Cardiac muscle cell (in vitro differentiated cells and primary cell): Measurements from ENCODE around the gene ISM1. TPM values are rescaled to one million over a fixed set of nuclear protein-coding genes. Genes with fewer than 3 reads are reported as not detected.

Experiments
- DNase-seq, 2 donors: peaks; one replicate each; pipeline versions ENCODE4 v3.0.0 to v3.0.0-alpha.2; 2010 to 2017; ENCODE audit warnings: low read depth in 1 of 2, low spot score in 1 of 2
- H3K27ac ChIP-seq: fragments of 200-600 bp; sonication (generic); 2 replicates; pipeline ENCODE4 v1.5.1; 2016
- H3K27me3 ChIP-seq: fragments of 200-600 bp; sonication (generic); 2 replicates; pipeline ENCODE4 v1.6.0; 2016; ENCODE audit warnings: control low read depth
- H3K36me3 ChIP-seq: fragments of 200-600 bp; sonication (generic); 2 replicates; pipeline ENCODE4 v1.5.1; 2016; ENCODE audit warnings: control low read depth
- H3K4me1 ChIP-seq: fragments of 200-600 bp; sonication (generic); 2 replicates; pipeline ENCODE4 v1.8.1; 2017; ENCODE audit warnings: low read depth, mild to moderate bottlenecking, mixed run types
- H3K4me3 ChIP-seq: fragments of 200-600 bp; sonication (generic); 2 replicates; pipeline ENCODE4 v1.5.1; 2016; ENCODE audit warnings: mild to moderate bottlenecking
- H3K9me3 ChIP-seq: fragments of 200-600 bp; sonication (generic); 2 replicates; pipeline ENCODE4 v1.5.1; 2017; ENCODE audit warnings: low read depth, mild to moderate bottlenecking, control low read depth
- polyA plus RNA-seq: library from polyadenylated mRNA; unstranded; fragments of >200 nt; fragmentation: Nextera tagmentation; extraction: Ambion mirVana; gene quantifications from 2 replicates; pipeline ENCODE4 v1.2.1, GENCODE V29; 2016
- total RNA-seq: library from RNA; depleted of rRNA; stranded (reverse); fragments of >200 nt; gene quantifications from 2 replicates; pipeline ENCODE4 v1.2.3, GENCODE V29; 2016
- TF ChIP-seq, protein P1 (sequence below): IDR thresholded peaks from 2 replicates; pipeline ENCODE4 v1.5.1; 2012; ENCODE audit warnings: low read depth, mild to moderate bottlenecking, low read length

Gene ISM1
- total and polyA plus RNA-seq, 2 experiments from 2014 or later: 0.21 to 0.59 TPM

DNA sequence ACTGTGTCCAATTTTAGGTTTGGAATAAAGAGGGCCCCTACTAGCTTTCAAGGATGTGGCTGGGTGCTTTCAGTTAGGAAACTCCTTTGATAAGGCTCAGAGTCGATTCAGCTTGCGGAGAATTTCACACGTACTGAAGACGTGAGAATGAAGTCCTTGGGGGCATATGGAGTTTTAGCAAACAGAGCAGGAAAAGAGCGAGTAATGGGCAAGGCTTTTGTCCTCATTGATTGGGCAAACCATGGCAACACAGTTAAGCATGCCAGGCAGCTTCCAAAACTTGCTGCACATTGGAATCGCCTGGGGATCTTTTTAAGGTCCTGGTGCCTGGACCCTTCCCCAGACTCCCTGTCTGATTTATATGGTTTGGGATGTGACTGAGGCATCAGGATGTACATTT lies 29.2 kb downstream of the ISM1 start:
- Histone ChIP-seq H3K4me1 (no peaks in the 10 kb centered on the region), H3K4me3 (no peak overlapping the region), H3K27ac (no peak overlapping the region), H3K27me3 (no peaks in the 10 kb centered on the region), H3K36me3 (no peaks in the 10 kb centered on the region), H3K9me3 (no peaks in the 10 kb centered on the region)
- TF ChIP-seq, protein P1, sequence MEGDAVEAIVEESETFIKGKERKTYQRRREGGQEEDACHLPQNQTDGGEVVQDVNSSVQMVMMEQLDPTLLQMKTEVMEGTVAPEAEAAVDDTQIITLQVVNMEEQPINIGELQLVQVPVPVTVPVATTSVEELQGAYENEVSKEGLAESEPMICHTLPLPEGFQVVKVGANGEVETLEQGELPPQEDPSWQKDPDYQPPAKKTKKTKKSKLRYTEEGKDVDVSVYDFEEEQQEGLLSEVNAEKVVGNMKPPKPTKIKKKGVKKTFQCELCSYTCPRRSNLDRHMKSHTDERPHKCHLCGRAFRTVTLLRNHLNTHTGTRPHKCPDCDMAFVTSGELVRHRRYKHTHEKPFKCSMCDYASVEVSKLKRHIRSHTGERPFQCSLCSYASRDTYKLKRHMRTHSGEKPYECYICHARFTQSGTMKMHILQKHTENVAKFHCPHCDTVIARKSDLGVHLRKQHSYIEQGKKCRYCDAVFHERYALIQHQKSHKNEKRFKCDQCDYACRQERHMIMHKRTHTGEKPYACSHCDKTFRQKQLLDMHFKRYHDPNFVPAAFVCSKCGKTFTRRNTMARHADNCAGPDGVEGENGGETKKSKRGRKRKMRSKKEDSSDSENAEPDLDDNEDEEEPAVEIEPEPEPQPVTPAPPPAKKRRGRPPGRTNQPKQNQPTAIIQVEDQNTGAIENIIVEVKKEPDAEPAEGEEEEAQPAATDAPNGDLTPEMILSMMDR: no peak
- no peak for DNase-seq

GRCh38 chr20:13251106-13251903 lies 30.2 kb downstream of the ISM1 start:
- H3K4me1 ChIP-seq: no peaks in the 10 kb centered on the region
- TF ChIP-seq, protein P1: no peak
- no peaks in the 10 kb centered on the region for H3K27me3 ChIP-seq
- no peak overlapping the region for H3K27ac ChIP-seq
- no peak overlapping the region for H3K4me3 ChIP-seq
- no peaks in the 10 kb centered on the region for H3K36me3 ChIP-seq
- no peaks in the 10 kb centered on the region for H3K9me3 ChIP-seq
- DNase-seq: no peak

GRCh38 chr20:13251904-13252297 lies 30.8 kb downstream of the ISM1 start:
- Histone ChIP-seq H3K27me3 (no peaks in the 10 kb centered on the region), H3K27ac (no peak overlapping the region), H3K4me3 (no peak overlapping the region), H3K4me1 (no peaks in the 10 kb centered on the region), H3K9me3 (no peaks in the 10 kb centered on the region), H3K36me3 (no peaks in the 10 kb centered on the region)
- DNase-seq: no peak
- TF ChIP-seq, protein P1: no peak

- Histone ChIP-seq H3K27me3 (no peaks in the 10 kb centered on the region), H3K4me3 (no peak overlapping the region), H3K4me1 (no peaks in the 10 kb centered on the region), H3K27ac (no peak overlapping the region), H3K9me3 (no peaks in the 10 kb centered on the region), H3K36me3 (no peaks in the 10 kb centered on the region)
- no peak for DNase-seq
- TF ChIP-seq, protein P1: no peak
Observed at GRCh38 chr20:13255356-13255755, 34.3 kb downstream of the ISM1 start.

DNA sequence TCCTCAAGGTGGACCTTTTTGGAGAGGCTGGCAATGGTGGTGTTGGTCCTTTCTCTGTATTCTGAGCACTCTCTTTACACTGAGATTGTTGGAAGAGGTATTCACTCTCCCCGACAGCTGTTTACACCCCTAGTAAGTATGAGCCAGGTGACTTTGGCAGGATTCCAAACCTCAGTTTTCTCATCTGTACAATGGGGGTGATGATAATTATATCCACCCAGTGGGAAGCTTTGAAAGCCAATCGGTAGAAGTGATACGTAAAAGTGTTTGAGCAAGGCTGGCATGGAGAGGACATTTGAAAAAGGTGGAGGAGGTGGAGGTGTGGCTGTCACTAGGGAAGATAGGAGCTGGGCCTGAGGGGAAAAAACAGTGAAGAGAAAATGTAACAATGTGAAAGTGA lies 35.5 kb downstream of the ISM1 start:
- Histone ChIP-seq H3K4me1 (no peaks in the 10 kb centered on the region), H3K4me3 (no peak overlapping the region), H3K9me3 (no peaks in the 10 kb centered on the region), H3K27me3 (no peaks in the 10 kb centered on the region), H3K36me3 (no peaks in the 10 kb centered on the region), H3K27ac (no peak overlapping the region)
- TF ChIP-seq, protein P1: no peak
- no peak for DNase-seq
